Fibroblast of villous mesenchyme (primary cell): ENCODE measurements around the gene MB. TPM values are rescaled to one million over a fixed set of nuclear protein-coding genes. Genes with fewer than 3 reads are reported as not detected.

ENCODE experiments used
- DNase-seq: peaks from one replicate; pipeline ENCODE4 v3.0.0-alpha.2; 2010; ENCODE audit warnings: low read depth
- H3K4me3 ChIP-seq: 2 replicates; pipeline ENCODE4 v1.5.1; 2011; ENCODE audit warnings: low read depth, mild to moderate bottlenecking, low read length
- total RNA-seq: library from RNA; depleted of rRNA; stranded (reverse); fragments of >200 nt; gene quantifications from 2 replicates; pipeline ENCODE4 v1.2.3, GENCODE V29; 2012
- TF ChIP-seq, protein P1 (sequence below): IDR thresholded peaks from 2 replicates; pipeline ENCODE4 v1.5.1; 2012; ENCODE audit warnings: low read depth, mild to moderate bottlenecking, low read length; ENCODE audit not compliant: insufficient read depth

Gene MB
- total RNA-seq, 1 donor: not detected

DNA sequence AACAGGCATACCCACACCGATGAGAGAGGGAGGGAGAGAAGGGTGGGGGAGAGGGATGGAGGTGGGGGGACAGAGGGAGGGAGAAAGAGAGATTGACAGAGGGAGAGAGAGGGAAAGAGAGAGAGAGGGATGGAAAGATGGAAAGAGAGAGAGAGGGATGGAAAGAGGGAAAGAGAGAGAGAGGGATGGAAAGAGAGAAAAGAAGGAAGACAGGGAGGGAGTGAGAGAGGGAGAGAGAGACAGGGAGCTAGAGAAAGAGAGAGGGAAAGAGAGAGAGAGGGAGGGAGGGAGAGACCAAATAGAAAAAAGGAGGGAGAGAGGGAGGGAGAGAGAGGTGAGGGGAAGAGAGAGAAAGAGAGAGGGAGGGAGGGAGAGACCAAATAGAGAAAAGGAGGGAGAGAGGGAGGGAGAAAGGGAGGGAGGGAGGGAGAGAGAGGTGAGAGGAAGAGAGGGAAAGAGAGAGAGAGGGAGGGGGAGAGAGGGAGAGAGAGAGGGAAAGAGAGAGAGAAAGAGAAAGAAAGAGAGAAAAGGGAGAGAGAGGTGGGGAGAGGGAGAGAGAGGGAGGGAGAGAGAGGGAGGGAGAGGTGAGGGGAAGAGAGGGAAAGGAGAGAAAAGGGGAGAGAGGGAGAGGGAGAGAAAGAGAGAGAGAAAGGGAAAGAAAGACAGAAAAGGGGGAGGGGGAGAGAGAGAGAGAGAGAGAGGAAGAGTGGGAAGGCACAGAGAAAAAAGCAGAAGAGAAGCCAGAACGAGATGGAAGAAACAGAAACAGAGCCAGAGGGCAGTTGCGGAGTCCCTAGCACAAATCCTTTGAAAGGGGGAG is 23.8 kb downstream of the MB start:
- TF ChIP-seq, protein P1, sequence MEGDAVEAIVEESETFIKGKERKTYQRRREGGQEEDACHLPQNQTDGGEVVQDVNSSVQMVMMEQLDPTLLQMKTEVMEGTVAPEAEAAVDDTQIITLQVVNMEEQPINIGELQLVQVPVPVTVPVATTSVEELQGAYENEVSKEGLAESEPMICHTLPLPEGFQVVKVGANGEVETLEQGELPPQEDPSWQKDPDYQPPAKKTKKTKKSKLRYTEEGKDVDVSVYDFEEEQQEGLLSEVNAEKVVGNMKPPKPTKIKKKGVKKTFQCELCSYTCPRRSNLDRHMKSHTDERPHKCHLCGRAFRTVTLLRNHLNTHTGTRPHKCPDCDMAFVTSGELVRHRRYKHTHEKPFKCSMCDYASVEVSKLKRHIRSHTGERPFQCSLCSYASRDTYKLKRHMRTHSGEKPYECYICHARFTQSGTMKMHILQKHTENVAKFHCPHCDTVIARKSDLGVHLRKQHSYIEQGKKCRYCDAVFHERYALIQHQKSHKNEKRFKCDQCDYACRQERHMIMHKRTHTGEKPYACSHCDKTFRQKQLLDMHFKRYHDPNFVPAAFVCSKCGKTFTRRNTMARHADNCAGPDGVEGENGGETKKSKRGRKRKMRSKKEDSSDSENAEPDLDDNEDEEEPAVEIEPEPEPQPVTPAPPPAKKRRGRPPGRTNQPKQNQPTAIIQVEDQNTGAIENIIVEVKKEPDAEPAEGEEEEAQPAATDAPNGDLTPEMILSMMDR: no peak
- no peak overlapping the region for H3K4me3 ChIP-seq
- no peak for DNase-seq

DNA sequence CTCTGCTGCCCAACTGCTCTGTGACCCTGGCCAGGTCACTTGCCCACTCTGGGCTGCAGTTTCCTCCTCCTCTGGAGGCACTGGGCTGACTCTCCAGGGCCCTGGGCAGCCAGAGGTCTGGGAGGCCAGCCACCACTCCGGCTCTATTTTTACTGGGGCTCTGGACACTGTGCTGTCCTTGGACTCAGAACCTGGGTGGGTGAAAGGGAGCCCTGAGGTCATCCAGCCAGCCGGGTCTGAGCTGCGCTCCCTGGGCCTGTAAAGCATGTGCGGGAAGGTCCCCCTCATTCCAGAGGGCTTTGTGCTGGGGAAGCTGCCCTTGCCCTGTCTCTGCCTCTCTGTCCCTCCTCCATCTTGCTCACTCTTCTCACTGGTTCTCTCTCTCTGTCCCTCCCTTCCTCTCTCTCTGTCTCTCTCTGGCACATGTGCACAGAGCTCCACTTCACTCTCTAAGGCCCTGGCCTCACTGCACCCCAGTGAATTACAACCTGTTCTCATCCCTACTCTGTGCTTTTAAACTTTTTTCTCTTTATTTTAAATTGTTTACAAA is 24.6 kb downstream of the MB start:
- H3K4me3 ChIP-seq: no peak overlapping the region
- TF ChIP-seq, protein P1: no peak
- DNase-seq: no peak

DNA sequence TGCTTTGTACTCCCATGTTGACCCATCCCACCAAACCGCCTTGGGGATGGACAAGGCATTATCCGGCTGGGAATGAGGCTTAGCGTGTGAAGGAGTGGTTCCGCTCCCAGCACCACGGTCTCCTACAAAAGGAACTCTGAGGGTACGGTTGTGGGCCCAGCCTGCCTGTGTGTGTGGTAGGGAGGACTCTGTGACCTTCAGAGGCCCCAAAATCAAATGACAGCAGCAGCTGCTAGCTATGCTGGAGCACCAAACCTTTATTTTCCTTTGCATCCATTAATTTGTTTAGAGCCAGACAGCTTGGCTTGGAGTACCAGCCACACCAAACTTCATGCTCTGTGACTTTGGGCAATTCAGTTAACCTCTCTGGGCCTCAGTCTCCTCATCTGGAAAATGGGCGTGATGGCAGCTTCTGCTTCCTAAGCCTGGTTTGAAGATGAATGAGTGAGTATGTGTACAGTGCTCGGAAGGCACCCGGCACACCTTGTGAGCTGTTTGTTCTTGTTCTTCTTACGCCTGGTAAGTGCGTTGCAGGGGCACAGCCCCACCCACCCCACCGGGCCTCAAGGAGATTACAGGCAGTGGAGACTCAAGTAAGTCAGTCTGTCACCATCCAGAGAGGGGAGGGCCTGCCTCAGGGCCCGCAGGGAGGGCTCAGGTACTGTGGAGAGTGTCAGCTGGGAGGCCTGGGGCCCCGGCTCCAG is 25.3 kb downstream of the MB start:
- no peak overlapping the region for H3K4me3 ChIP-seq
- TF ChIP-seq, protein P1: no peak
- no peak for DNase-seq

DNA sequence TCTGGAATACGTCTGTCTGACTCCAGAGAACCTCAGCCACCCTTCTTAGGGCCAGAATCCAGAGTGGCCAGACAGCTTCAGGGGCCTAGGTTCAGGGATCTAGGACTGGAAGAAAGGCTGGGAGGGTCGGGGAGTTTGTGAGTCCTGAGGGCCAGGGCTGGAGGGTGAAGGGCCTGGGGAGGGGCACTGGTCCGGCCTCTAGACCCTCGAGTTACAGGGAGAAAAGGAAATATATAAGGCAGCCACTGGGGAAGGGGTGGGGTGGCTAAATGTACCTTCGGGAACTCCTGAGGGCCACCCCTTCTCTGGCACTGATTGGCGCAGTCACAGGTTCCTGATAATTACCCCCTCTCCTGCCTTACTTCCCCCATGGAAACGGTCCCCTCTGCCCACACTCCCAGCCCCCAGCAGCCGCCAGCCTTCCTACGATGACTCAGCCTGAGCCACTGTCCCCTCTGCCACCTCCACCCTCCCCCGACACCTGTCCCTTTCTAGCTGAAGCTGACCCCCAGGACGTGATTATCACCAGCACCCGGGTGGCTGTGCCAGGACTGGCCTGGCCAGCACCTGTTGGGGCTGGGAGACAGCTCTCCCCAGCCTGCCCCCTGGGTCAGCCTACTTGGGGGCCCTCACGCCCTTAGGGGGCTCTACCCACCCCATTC is 26.4 kb downstream of the MB start:
- no peak for DNase-seq
- TF ChIP-seq, protein P1: no peak
- H3K4me3 ChIP-seq: no peak overlapping the region

DNA sequence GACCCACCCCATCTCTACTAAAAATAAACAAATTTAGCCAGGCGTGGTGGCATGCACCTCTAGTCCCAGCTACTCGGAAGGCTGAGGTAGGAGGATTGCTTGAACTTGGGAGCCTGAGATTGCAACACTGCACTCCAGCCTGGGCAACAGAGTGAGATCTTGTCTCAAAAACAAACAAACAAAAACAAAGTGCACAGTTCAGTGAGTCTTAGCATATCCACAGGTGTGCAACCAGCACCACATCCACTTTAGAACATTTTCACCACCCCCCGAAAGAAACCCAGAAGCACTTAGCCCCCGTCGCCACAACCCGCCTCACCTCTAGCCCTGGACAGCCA is 27.4 kb downstream of the MB start:
- H3K4me3 ChIP-seq: no peak overlapping the region
- DNase-seq: no peak
- TF ChIP-seq, protein P1: no peak

DNA sequence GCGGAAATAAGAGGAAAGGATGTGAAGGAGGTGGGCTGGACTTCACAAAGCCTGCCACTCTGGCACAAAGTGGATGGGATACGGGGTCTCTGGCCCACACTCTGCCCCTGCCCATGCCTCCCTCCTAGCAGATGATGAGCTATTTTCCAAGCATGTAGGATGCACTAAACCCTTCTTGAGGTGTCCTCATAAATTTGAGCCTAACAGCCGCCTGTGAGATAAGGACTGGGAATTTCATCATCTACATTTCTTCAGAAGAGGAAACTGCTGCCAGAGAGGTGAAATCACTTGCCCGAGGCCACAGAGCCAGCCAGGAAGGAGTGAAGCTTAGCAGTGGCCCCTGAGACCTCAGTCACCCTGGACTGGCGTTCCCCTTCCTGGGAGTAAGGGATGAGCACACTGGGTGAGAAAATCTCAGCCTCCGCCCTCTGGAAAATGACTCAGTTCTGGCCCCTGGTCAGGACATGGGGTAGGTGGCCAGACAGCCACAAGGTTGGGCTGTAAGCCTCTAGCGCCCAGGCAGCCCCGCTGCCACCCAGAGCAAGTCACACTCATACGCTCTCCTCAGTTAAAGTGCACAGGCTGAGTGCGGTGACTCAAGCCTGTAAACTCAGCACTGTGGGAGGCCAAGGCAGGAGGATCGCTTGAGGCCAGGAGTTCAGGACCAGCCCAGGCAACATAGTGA is 27.9 kb downstream of the MB start:
- peak; percentile 98 for DNase-seq
- TF ChIP-seq, protein P1: no peak
- no peak overlapping the region for H3K4me3 ChIP-seq
